Body of pancreas (tissue), 4 donors: ENCODE measurements around the gene NF2.

Experiments
- CTCF ChIP-seq, 7 experiments: fragments of 450-650 bp in 4 of 7; fragments of 200-600 bp in 3 of 7; sonication (generic) in 3 of 7; IDR thresholded peaks; one replicate each; pipeline ENCODE4 v1.5.1; 2016 to 2019; ENCODE audit warnings: antibody characterized with exemption in 7 of 7
- POLR2A ChIP-seq, 3 donors: fragments of 450-650 bp; IDR thresholded peaks; one replicate each; pipeline ENCODE4 v1.6.1; 2016; ENCODE audit warnings: antibody characterized with exemption in 3 of 3, mild to moderate bottlenecking in 2 of 3

- TF ChIP-seq CTCF (IDR thresholded peaks at IDR 0.05) (no peak), POLR2A (IDR thresholded peaks at IDR 0.05) (no peak)
These were observed 118.7 kb downstream of the NF2 start for GRCh38 chr22:29722151-29722550.
